GM18526 (cell line): ENCODE measurements around the gene GRM4.

ENCODE experiments used
- POLR2A ChIP-seq: IDR thresholded peaks from 3 replicates; pipeline ENCODE4 v1.6.1; 2011; ENCODE audit not compliant: insufficient read length; ENCODE audit errors: extremely low read depth

The GRM4 gene

DNA sequence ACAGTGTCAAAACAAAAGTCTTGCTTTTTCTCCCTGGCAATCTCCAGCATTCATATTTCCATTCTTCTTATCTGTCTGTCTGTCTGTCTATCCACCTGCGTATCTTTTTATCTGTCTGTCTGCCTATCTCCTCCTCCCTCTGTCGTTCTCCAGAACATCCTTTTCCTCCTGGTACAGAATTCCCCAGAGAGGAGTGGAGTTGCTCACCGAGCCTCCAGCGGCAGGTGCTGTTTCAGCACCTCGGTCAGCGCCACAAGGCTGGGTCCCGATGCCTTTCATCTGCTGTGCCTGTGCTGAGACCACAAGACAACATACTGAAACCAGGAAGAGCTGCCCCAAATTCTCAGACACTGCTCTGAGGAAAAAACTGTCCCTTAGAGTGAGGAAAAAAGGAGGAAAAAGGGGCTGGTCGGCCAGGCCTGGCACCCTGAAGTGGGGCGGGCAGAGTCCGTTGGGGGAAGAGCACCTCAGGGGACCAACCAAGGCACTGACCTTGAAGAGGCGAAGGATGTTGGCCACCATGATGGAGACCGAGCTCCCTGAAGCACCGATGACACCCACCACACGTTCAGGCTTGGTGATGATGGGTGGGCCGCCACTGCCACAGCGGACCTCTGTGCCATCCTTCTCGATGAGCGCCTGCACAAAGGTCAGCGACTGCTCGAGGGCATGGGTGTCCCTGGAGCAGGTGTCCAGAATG lies 13.3 kb downstream of the GRM4 start:
- TF ChIP-seq POLR2A = no peak

DNA sequence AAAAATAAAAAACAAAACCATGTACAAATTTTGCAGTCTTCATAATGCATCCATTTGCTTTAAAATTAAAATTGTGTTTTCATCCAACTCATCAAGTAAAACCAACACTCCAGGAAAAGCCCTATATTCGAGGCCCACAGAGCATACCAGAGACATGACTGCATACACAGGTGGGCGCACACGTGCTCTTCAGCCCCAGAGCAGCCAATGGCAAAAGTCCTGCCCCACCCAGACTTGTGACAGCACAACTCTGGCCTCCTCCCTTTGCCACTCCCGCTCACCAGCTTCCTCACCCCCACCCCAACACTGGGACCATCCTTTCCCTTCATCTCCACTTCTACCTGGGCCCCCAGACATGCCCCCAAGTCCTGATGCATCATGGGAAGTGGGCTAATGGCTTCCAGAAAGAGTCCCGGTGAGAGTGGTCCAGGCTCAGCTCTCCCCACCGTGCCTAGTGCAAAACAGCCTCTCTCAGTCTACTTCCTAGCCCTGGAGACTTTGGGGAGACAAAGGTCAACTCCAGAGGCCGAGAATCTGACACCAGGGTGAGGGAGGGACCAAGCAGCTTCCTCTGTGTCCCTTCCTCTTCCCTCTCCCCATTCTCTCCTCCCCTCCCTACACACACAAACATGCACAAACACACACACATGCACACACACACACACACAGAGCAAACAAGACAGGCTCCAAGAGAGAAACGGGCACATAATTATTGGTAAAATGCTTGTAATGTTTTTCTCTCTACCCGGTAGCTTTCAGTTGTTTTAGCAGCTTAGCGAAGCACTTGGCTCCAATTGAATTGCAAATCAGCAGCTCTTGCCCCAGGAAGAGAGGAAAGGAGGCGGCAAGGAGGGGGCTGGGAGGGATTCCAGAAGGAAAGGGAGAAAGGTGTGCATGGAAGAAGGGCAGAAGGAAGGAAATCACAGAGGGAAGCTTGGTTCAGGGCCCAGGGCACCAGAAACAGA lies 14.3 kb downstream of the GRM4 start:
- TF ChIP-seq POLR2A = no peak

GRCh38 chr6:34130862-34131261 lies 15.0 kb downstream of the GRM4 start:
- TF ChIP-seq POLR2A = no peak

DNA sequence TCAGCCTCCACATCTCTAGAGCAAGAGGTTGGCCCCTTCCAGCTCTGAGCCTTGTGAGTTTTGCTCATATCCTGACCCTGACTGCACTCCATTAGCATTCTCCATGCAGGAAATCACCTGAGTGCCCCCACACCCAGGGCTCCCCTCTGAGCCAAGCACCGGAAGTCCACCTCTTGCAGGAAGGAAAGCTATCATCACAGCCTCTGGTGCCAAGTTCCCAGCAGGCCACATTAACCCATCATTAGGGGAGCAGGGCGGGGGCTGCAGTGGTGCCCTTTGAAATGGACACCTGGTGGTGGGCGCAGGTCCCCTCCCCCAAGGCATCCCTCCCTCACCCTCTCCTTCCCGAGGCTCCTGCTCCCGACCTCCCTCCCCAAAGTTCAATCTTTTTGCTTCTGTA lies 16.1 kb downstream of the GRM4 start:
- TF ChIP-seq POLR2A = no peak

DNA sequence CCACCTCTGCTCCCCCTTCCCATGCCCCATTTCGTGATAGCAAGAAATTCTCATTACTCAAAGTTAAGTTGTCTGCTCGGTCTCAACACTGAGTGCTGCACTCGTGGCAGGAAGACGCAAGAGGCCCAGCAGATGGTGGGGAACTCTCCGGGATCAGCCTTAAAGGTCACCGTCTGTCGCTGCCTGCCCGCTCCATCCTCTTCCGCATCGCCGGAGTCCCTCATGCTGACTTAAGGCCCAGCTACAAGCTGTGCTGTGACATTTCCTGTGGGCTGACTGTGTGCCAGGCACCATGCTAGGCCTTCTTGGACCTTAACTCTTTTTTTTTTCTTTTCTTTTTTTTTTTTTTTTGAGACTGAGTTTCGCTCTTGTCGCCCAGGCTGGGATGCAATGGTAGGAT lies 17.8 kb downstream of the GRM4 start:
- TF ChIP-seq POLR2A = no peak

DNA sequence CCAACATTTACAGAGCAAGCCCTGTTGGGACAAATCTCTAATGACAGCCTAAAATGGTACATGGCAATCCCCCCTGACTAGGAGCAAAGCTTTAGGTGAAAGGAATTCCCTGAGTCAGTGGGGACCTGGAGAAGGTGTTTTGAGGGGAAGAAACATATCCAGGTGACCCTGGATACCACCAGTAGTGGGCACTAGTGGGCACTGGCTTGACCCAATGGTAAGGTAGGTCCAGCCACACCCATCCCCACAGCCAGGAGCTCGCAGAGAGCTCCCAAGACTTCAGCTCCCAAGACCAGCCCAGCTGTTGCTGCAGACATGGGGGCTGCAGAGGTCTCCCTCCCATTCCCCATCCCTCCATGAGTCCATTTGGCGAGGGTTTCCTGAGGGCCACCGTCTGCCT lies 19.5 kb downstream of the GRM4 start:
- no peak for TF ChIP-seq POLR2A

DNA sequence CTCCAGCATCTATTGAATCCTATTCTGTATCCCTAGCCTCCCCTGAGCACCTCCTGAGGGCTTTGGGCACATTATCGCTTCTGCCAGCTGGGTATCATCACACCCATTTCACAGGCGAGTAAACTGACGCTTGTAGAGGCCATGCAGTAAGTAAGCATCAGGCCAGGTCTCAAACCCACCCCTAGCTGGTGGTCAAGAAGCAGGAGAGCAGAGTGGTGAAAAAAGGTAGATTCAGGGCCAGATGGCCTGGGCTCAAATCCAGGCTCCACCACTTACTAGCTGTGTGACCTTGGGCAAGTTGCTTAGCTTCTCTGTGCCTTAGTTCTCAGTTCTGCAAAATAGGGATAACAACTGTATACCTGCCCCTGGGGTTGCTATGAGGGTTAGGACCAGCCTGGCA lies 19.9 kb downstream of the GRM4 start:
- TF ChIP-seq POLR2A = no peak

DNA sequence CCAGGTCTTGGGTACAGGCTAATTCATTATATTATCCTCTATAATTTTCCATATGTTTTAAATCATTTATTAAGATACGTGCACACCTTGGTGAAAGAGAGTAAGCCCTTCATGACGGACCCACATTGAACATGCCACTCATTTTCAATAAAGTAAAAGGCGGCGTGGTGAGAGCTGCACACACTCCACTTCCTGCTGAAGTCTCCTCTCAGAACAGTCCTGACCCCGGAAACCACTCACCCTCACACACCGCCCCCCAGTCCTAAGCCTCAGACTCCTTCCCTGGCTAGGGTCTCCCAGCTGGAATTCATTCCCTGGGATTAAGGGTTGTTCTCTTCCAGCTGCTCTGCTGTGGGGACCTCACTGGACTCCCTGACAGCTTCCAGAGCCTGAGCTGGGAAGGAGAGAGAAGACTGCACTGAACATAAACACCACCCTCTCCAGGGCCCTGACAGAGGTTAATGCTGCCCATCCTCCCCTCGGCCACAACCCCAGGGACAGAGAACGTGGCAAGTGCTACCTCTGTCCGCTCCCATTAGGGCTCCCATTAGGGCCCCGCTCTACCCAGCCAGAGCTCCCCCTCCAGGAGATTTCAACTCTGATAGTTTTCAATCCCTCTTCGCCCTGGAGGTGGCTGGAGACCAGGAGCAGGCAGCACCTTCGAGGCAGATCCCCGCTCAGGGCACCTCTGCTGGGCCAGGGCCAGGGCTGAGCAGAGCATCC lies 24.8 kb downstream of the GRM4 start:
- TF ChIP-seq POLR2A = no peak

- TF ChIP-seq POLR2A = no peak
These were observed 30.0 kb downstream of the GRM4 start for GRCh38 chr6:34115915-34116314.

- TF ChIP-seq POLR2A = no peak
These were observed 30.5 kb downstream of the GRM4 start for GRCh38 chr6:34115403-34115795.

- TF ChIP-seq POLR2A = no peak
These were observed 31.0 kb downstream of the GRM4 start for GRCh38 chr6:34114695-34115402.

DNA sequence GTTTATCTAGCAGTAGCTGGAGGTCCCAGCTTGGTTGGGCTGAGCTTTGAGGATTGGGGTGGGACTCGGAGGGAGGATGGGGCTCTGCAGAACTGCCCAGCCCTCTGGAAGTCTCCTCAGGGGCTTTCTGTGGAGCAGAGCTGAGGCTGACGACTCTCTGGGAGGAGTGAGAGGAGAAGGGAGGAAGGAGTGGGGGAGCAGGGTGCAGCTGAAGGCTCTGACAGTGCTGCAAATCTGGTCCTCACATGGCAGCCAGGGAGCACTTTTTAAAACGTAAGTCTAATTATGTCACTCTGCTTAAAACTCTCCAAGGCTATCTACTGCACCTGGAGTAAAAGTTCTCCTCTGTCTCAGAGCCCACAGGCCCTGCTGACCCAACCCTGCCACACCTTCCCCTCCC lies 32.4 kb downstream of the GRM4 start:
- no peak for TF ChIP-seq POLR2A

DNA sequence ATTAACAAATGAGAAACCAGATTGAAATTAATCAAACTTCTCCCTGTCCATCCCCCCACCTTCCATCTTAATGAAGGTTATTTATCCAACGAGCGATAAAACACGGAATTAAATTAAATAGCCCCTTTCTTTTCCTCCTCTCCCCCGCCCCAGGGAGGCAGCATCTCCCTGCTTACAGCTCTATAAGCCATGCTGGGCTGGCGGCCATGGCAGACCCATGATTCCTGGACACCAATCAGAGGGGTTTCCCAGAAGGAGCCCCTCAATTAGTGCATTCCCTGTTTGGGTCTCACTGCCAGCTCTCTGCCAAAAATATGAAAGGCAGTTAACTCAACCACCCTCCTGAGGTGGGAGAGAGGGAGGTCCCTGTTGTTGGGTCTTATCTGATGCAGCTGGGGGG lies 33.8 kb downstream of the GRM4 start:
- TF ChIP-seq POLR2A = no peak

- no peak for TF ChIP-seq POLR2A
These were observed 35.3 kb downstream of the GRM4 start for GRCh38 chr6:34110610-34111009.

GRCh38 chr6:34108176-34108575 lies 37.7 kb downstream of the GRM4 start:
- no peak for TF ChIP-seq POLR2A
